ENCODE results near the gene ASNSD1.
"Not testable (repeated sequence)": the region's sequence is repeated elsewhere in the genome, so short reads cannot be mapped to it uniquely, and the experiment has no call there.

Gene ASNSD1

GRCh38 chr2:189696223-189696622 lies 35.0 kb downstream of the ASNSD1 start:
- no peak for DNase-seq

- peak; percentile 15 for DNase-seq
Measured at GRCh38 chr2:189698020-189698887, 37.0 kb downstream of the ASNSD1 start.

- no peak for DNase-seq
Measured at GRCh38 chr2:189700681-189701080, 39.4 kb downstream of the ASNSD1 start.

GRCh38 chr2:189702071-189702470 lies 40.8 kb downstream of the ASNSD1 start:
- DNase-seq = no peak

GRCh38 chr2:189709501-189710221 lies 48.4 kb downstream of the ASNSD1 start:
- no peak for DNase-seq

- DNase-seq = not testable (repeated sequence)
Measured at GRCh38 chr2:189717593-189717992, 56.3 kb downstream of the ASNSD1 start.

- DNase-seq = no peak
Measured at GRCh38 chr2:189719571-189719970, 58.3 kb downstream of the ASNSD1 start.

Measured in NCI-H1092 treated with DMSO at 0.1 percent for 48 hours (cell line).